PFSK-1 (cell line): ENCODE measurements around the gene FAR2.

ENCODE experiments used
- FOXP2 ChIP-seq: optimal IDR thresholded peaks from 2 replicates; pipeline ENCODE3; 2011; ENCODE audit warnings: borderline replicate concordance, control low read depth, inconsistent platforms; ENCODE audit not compliant: insufficient read depth; ENCODE audit errors: extremely low read length, extremely low read depth
- POLR2AphosphoS5 ChIP-seq: IDR thresholded peaks from 2 replicates; pipeline ENCODE4 v1.6.1; 2012; ENCODE audit warnings: low read depth, mild to moderate bottlenecking, control low read depth, low read length, moderate library complexity
- REST ChIP-seq, 2 experiments: IDR thresholded peaks; 2 replicates each; pipeline versions ENCODE4 v1.6.1 to v1.8.0; 2011 to 2012; ENCODE audit warnings: low read depth in 2 of 2, low read length in 2 of 2, control low read depth in 1 of 2, inconsistent platforms in 1 of 2, mild to moderate bottlenecking in 1 of 2, moderate library complexity in 1 of 2; ENCODE audit not compliant: insufficient read depth in 1 of 2
- SIN3A ChIP-seq: IDR thresholded peaks from 2 replicates; pipeline ENCODE4 v1.6.1; 2012; ENCODE audit warnings: mild to moderate bottlenecking, low read length, moderate library complexity, borderline replicate concordance; ENCODE audit not compliant: insufficient read depth
- TAF1 ChIP-seq: IDR thresholded peaks from 2 replicates; pipeline ENCODE4 v1.6.1; 2012; ENCODE audit warnings: low read length, control low read depth, borderline replicate concordance; ENCODE audit not compliant: insufficient read depth

- TF ChIP-seq REST (IDR thresholded peaks at IDR 0.05; ENCODE audit: insufficient read depth in 1 of 2, low read depth in 2 of 2, low read length in 2 of 2), result no peak
- TF ChIP-seq POLR2AphosphoS5, result no peak
- no peak for TF ChIP-seq SIN3A
- no peak for TF ChIP-seq TAF1
- no peak for TF ChIP-seq FOXP2
These were observed 115.3 kb downstream of the FAR2 start for GRCh38 chr12:29264424-29264823.
